Duodenal mucosa (tissue), 2 donors: ENCODE results near the gene MCM7.

Source experiments
- H3K27ac ChIP-seq: one replicate; pipeline ENCODE4 v1.7.0; 2013; ENCODE audit warnings: low read depth, low read length
- H3K27me3 ChIP-seq, 2 donors: one replicate each; pipeline ENCODE4 v1.7.0; 2013; ENCODE audit warnings: low read length in 2 of 2, control low read depth in 1 of 2; ENCODE audit not compliant: insufficient read depth in 2 of 2, control insufficient read depth in 1 of 2
- H3K36me3 ChIP-seq, 2 donors: one replicate each; pipeline ENCODE4 v1.7.0; 2013; ENCODE audit warnings: low read length in 2 of 2, control low read depth in 1 of 2; ENCODE audit not compliant: insufficient read depth in 2 of 2, control insufficient read depth in 1 of 2
- H3K4me1 ChIP-seq, 2 donors: one replicate each; pipeline ENCODE4 v1.7.0; 2013; ENCODE audit warnings: low read length in 2 of 2, control low read depth in 1 of 2; ENCODE audit not compliant: insufficient read depth in 2 of 2, control insufficient read depth in 1 of 2
- H3K4me3 ChIP-seq, 2 donors: one replicate each; pipeline ENCODE4 v1.7.0; 2013; ENCODE audit warnings: low read length in 2 of 2, low read depth in 1 of 2
- H3K9ac ChIP-seq, 2 donors: one replicate each; pipeline ENCODE4 v1.7.0; 2013; ENCODE audit warnings: low read length in 2 of 2, low read depth in 1 of 2
- H3K9me3 ChIP-seq, 2 donors: one replicate each; pipeline ENCODE4 v1.7.0; 2013; ENCODE audit warnings: low read length in 2 of 2, control low read depth in 1 of 2; ENCODE audit not compliant: control insufficient read depth in 1 of 2

Gene MCM7

GRCh38 chr7:100088095-100088620 is 13.0 kb downstream of the MCM7 start:
- Histone ChIP-seq H3K4me3 (peak overlapping the region; percentile 95 to 98), H3K27me3 (no peaks in the 10 kb centered on the region), H3K9ac (peak overlapping the region; percentile 65 to 75), H3K4me1 (peaks cover 16 to 17% of the 10 kb centered on the region in 2 donors), H3K27ac (no peak overlapping the region), H3K9me3 (no peaks in the 10 kb centered on the region), H3K36me3 (peaks cover 26 to 29% of the 10 kb centered on the region in 2 donors)

GRCh38 chr7:100087055-100087750 is 14.0 kb downstream of the MCM7 start:
- Histone ChIP-seq H3K36me3 (peaks cover 16 to 19% of the 10 kb centered on the region in 2 donors), H3K4me1 (peaks cover 17 to 24% of the 10 kb centered on the region in 2 donors), H3K27ac (no peak overlapping the region), H3K27me3 (no peaks in the 10 kb centered on the region), H3K9ac (no peak overlapping the region), H3K9me3 (no peaks in the 10 kb centered on the region), H3K4me3 (no peak overlapping the region)

GRCh38 chr7:100085515-100085914 is 15.7 kb downstream of the MCM7 start:
- Histone ChIP-seq H3K4me3 (no peak overlapping the region), H3K27me3 (no peaks in the 10 kb centered on the region), H3K9ac (no peak overlapping the region), H3K27ac (no peak overlapping the region), H3K4me1 (peaks cover 17 to 31% of the 10 kb centered on the region in 2 donors), H3K9me3 (no peaks in the 10 kb centered on the region), H3K36me3 (peaks cover 2 to 4% of the 10 kb centered on the region in 2 donors)

GRCh38 chr7:100082978-100083377 is 18.2 kb downstream of the MCM7 start:
- Histone ChIP-seq H3K27ac (no peak overlapping the region), H3K36me3 (no peaks in the 10 kb centered on the region), H3K4me1 (peaks cover 17 to 30% of the 10 kb centered on the region in 2 donors), H3K27me3 (no peaks in the 10 kb centered on the region), H3K9me3 (no peaks in the 10 kb centered on the region), H3K9ac (peak overlapping the region in 1 of 2 donors; percentile 9), H3K4me3 (peak overlapping the region in 1 of 2 donors; percentile 22)

GRCh38 chr7:100081535-100082102 is 19.6 kb downstream of the MCM7 start, which contains the start of gene ZNF3:
ZNF3 (minus strand) TSS chr7:100081723; CDS start chr7:100077357, 4,366 bp downstream.
- Histone ChIP-seq H3K27me3 (no peaks in the 10 kb centered on the region), H3K36me3 (peaks cover 0 to 7% of the 10 kb centered on the region in 2 donors), H3K9ac (peak within 1 kb of the TSS; percentile 91 to 94), H3K9me3 (no peaks in the 10 kb centered on the region), H3K27ac (peak within 1 kb of the TSS; percentile 78), H3K4me3 (peak within 1 kb of the TSS; percentile 83 to 99), H3K4me1 (peaks cover 20 to 41% of the 10 kb centered on the region in 2 donors)

- H3K4me1 ChIP-seq: peaks cover 20 to 42% of the 10 kb centered on the region in 2 donors
- H3K27me3 ChIP-seq: no peaks in the 10 kb centered on the region
Measured at GRCh38 chr7:100080907-100081534, 20.2 kb downstream of the MCM7 start.

GRCh38 chr7:100079024-100079560 is 22.1 kb downstream of the MCM7 start:
- Histone ChIP-seq H3K9ac (peak overlapping the region; percentile 37 to 67), H3K4me1 (peaks cover 20 to 42% of the 10 kb centered on the region in 2 donors), H3K36me3 (peaks cover 19 to 32% of the 10 kb centered on the region in 2 donors), H3K9me3 (no peaks in the 10 kb centered on the region), H3K4me3 (peak overlapping the region; percentile 47 to 83), H3K27me3 (no peaks in the 10 kb centered on the region), H3K27ac (peak overlapping the region; percentile 17)

More at GRCh38 chr7:100080907-100081534, 20.2 kb downstream of the MCM7 start:
- Histone ChIP-seq H3K9ac (peak overlapping the region; percentile 91 to 94), H3K36me3 (peaks cover 2 to 13% of the 10 kb centered on the region in 2 donors), H3K27ac (peak overlapping the region; percentile 78), H3K4me3 (peak overlapping the region; percentile 83 to 99), H3K9me3 (no peaks in the 10 kb centered on the region)

- no peak overlapping the region for H3K9ac ChIP-seq
- H3K36me3 ChIP-seq: peaks cover 36 to 51% of the 10 kb centered on the region in 2 donors
- peaks cover 9 to 10% of the 10 kb centered on the region in 2 donors for H3K9me3 ChIP-seq
- no peak overlapping the region for H3K4me3 ChIP-seq
- H3K27ac ChIP-seq: no peak overlapping the region
- peaks cover 20 to 34% of the 10 kb centered on the region in 2 donors for H3K4me1 ChIP-seq
- no peaks in the 10 kb centered on the region for H3K27me3 ChIP-seq
Measured at GRCh38 chr7:100077205-100077604, 24.0 kb downstream of the MCM7 start.

- Histone ChIP-seq H3K9me3 (peaks cover 27 to 28% of the 10 kb centered on the region in 2 donors), H3K27me3 (no peaks in the 10 kb centered on the region), H3K4me3 (no peak overlapping the region), H3K4me1 (peaks cover 20 to 26% of the 10 kb centered on the region in 2 donors), H3K9ac (no peak overlapping the region), H3K27ac (no peak overlapping the region), H3K36me3 (peaks cover 54 to 69% of the 10 kb centered on the region in 2 donors)
Measured at GRCh38 chr7:100075418-100075817, 25.8 kb downstream of the MCM7 start.
